NT2/D1 (cell line): Measurements from ENCODE around the gene CA12.

Experiments used
- SUZ12 ChIP-seq: IDR thresholded peaks from 2 replicates; pipeline ENCODE4 v1.6.1; 2011; ENCODE audit not compliant: insufficient read length, insufficient read depth; ENCODE audit errors: extremely low read depth
- YY1 ChIP-seq: IDR thresholded peaks from 2 replicates; pipeline ENCODE4 v1.6.1; 2011; ENCODE audit not compliant: insufficient read length, insufficient read depth

GRCh38 chr15:63319065-63319464, 62.6 kb downstream of the CA12 start:
- no peak for TF ChIP-seq YY1
- TF ChIP-seq SUZ12, result no peak
